Measurements from ENCODE around the gene ADCY1.
"Not testable (repeated sequence)": the region's sequence is repeated elsewhere in the genome, so short reads cannot be mapped to it uniquely, and the experiment has no call there.

The ADCY1 gene

DNA sequence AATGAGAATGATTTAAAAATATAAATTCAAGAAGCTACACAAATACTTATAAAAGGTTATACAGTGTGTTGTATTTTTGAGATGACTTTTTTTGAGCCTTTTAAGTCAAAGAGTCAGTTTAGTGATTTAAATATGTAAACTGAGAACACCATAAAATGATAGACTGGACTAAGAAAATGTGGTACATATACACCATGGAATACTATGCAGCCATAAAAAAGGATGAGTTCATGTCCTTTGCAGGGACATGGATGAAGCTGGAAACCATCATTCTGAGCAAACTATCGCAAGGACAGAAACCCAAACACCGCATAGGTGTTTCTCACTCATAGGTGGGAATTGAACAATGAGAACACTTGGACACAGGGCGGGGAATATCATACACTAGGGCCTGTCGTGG, 182.2 kb downstream of the ADCY1 start:
- H3K27me3 ChIP-seq (replicated peaks; ENCODE audit: insufficient read depth, low read length); H3K36me3 ChIP-seq (replicated peaks; ENCODE audit: insufficient read depth, low read length); H3K4me2 ChIP-seq (ENCODE audit: low read depth, low read length); H3K79me2 ChIP-seq (ENCODE audit: low read length); H4K20me1 ChIP-seq (ENCODE audit: insufficient read depth, low read length); H3K9me2 ChIP-seq (replicated peaks; ENCODE audit: insufficient read depth, low read length); H3K9ac ChIP-seq (ENCODE audit: low read length); H2AFZ ChIP-seq (ENCODE audit: low read length); H3K4me1 ChIP-seq (ENCODE audit: low read length); H3F3A ChIP-seq (ENCODE audit: insufficient read depth, low read length); H3K27ac ChIP-seq (ENCODE audit: low read length); H3K4me3 ChIP-seq (ENCODE audit: low read length); H3K9me3 ChIP-seq (replicated peaks; ENCODE audit: insufficient read depth, low read length); DNase-seq: not testable (repeated sequence)

DNA sequence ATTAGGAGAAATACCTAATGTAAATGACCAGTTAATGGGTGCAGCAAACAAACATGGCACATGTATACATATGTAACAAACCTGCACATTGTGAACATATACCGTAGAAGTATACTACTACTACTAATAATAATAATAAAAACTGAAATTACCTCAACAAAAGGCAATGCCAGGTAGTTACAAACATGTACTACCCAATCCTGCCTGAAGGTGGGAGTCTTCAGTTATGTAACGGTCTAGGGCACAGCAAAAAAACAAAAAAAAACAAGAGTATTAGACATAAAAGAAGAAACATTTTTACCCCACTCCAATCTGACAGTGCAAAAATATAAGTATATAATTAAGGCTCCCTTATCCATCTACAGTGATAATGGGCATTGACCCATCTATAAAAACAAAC, 182.6 kb downstream of the ADCY1 start:
- H3K79me2 ChIP-seq (ENCODE audit: low read length); H3F3A ChIP-seq (ENCODE audit: insufficient read depth, low read length); H3K4me2 ChIP-seq (ENCODE audit: low read depth, low read length); H3K27me3 ChIP-seq (replicated peaks; ENCODE audit: insufficient read depth, low read length); H4K20me1 ChIP-seq (ENCODE audit: insufficient read depth, low read length); H3K9ac ChIP-seq (ENCODE audit: low read length); H2AFZ ChIP-seq (ENCODE audit: low read length); H3K9me3 ChIP-seq (replicated peaks; ENCODE audit: insufficient read depth, low read length); H3K4me3 ChIP-seq (ENCODE audit: low read length); H3K4me1 ChIP-seq (ENCODE audit: low read length); H3K27ac ChIP-seq (ENCODE audit: low read length); H3K9me2 ChIP-seq (replicated peaks; ENCODE audit: insufficient read depth, low read length); H3K36me3 ChIP-seq (replicated peaks; ENCODE audit: insufficient read depth, low read length): not testable (repeated sequence)
- TF ChIP-seq, protein P1, sequence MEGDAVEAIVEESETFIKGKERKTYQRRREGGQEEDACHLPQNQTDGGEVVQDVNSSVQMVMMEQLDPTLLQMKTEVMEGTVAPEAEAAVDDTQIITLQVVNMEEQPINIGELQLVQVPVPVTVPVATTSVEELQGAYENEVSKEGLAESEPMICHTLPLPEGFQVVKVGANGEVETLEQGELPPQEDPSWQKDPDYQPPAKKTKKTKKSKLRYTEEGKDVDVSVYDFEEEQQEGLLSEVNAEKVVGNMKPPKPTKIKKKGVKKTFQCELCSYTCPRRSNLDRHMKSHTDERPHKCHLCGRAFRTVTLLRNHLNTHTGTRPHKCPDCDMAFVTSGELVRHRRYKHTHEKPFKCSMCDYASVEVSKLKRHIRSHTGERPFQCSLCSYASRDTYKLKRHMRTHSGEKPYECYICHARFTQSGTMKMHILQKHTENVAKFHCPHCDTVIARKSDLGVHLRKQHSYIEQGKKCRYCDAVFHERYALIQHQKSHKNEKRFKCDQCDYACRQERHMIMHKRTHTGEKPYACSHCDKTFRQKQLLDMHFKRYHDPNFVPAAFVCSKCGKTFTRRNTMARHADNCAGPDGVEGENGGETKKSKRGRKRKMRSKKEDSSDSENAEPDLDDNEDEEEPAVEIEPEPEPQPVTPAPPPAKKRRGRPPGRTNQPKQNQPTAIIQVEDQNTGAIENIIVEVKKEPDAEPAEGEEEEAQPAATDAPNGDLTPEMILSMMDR (IDR thresholded peaks at IDR 0.05; ENCODE audit: low read length), result peak; percentile 30
- DNase-seq, result peak; percentile 21

DNA sequence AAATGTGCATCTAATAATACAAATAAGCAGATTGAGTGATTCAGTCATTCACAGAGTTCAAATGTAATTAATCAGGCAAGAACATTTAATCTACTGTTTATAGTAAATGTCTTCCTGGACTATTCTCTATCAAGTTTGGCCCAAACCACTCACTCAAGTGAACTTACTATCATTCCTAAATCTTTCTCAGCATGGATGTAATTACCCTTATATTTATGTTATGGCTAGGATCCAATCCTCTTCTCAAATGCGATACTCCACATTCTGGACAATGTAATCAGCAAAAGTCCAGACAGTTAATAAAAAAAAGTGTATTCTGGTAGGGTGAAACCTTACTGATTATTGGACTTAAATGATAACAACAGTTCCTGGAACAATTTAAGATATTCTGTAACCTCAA, 185.3 kb downstream of the ADCY1 start:
- not testable (repeated sequence) for H3K9me3 ChIP-seq (replicated peaks; ENCODE audit: insufficient read depth, low read length); H3K79me2 ChIP-seq (ENCODE audit: low read length); H3K9ac ChIP-seq (ENCODE audit: low read length); H3K4me3 ChIP-seq (ENCODE audit: low read length); DNase-seq; H3K4me2 ChIP-seq (ENCODE audit: low read depth, low read length); H2AFZ ChIP-seq (ENCODE audit: low read length); H3K9me2 ChIP-seq (replicated peaks; ENCODE audit: insufficient read depth, low read length); H4K20me1 ChIP-seq (ENCODE audit: insufficient read depth, low read length); H3F3A ChIP-seq (ENCODE audit: insufficient read depth, low read length); H3K36me3 ChIP-seq (replicated peaks; ENCODE audit: insufficient read depth, low read length); H3K4me1 ChIP-seq (ENCODE audit: low read length); H3K27ac ChIP-seq (ENCODE audit: low read length); H3K27me3 ChIP-seq (replicated peaks; ENCODE audit: insufficient read depth, low read length)

DNA sequence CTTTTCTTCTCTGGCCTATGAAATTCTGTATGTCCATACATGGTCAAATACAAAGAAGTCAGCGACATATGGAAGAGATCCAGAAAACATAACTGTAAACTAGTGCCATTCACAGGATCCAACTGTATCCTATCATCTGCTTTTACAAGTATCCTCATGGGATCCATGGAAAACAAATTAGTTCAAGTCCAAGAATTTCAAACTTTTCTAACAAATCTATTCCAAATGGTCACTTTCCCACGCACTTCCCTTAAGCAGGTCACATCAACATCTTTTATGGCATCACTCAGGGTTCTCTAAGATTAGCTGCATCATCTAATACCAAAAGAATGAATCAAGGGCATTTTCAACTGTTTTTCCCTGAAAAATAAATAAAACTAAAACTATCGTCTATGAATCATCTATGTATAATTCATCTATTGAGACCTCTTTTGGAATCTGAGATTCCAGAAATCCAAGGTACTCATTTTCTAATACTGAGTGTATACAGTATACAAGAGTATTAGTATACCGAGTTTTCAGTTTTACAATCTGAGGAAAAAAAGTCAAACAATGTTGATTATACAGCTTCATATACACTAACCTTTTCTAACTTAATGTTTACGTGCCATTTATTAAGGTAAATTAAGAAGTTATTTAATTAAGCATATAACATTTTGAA, 187.5 kb downstream of the ADCY1 start:
- H3F3A ChIP-seq (ENCODE audit: insufficient read depth, low read length); H4K20me1 ChIP-seq (ENCODE audit: insufficient read depth, low read length); H3K27ac ChIP-seq (ENCODE audit: low read length); DNase-seq; H3K79me2 ChIP-seq (ENCODE audit: low read length); H3K9me3 ChIP-seq (replicated peaks; ENCODE audit: insufficient read depth, low read length); H3K9me2 ChIP-seq (replicated peaks; ENCODE audit: insufficient read depth, low read length); H2AFZ ChIP-seq (ENCODE audit: low read length); H3K9ac ChIP-seq (ENCODE audit: low read length); H3K4me2 ChIP-seq (ENCODE audit: low read depth, low read length); H3K4me1 ChIP-seq (ENCODE audit: low read length); H3K27me3 ChIP-seq (replicated peaks; ENCODE audit: insufficient read depth, low read length); H3K4me3 ChIP-seq (ENCODE audit: low read length); H3K36me3 ChIP-seq (replicated peaks; ENCODE audit: insufficient read depth, low read length): not testable (repeated sequence)

DNA sequence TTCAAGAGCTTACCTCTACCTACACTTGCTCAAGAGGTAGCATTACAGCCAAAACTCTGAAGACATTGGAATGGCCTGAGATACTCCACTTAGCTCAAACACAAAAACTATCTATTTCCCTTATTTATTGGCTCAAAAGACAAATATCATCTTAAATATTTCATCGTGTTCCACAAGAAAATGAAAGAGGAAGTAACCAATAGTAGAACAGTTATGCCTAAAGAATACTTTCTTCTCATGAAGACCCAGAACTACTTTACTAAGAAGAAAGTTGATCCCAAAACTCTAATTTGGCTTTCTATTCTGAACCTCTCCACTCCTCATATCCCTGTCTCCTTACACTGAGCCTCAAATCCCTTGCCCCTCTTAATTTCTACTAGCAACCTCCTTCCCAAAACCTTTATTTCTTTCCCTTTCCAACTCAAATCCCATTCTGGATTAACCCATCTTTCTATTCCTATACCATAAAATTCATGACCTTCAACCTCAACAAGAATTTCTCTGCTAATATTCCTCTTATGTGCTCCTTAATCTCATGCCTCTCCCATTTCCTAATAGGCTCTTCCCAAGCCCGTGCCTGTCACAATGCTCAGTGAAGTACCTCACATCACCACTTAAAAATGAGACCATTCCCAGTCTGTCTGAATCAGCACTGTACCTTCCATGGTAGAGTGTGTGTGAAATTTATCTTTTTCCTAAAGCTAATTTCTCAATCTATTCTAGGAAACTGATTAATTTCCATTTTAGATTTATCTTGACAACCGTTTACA, 188.2 kb downstream of the ADCY1 start:
- H2AFZ ChIP-seq (ENCODE audit: low read length), result not testable (repeated sequence)

DNA sequence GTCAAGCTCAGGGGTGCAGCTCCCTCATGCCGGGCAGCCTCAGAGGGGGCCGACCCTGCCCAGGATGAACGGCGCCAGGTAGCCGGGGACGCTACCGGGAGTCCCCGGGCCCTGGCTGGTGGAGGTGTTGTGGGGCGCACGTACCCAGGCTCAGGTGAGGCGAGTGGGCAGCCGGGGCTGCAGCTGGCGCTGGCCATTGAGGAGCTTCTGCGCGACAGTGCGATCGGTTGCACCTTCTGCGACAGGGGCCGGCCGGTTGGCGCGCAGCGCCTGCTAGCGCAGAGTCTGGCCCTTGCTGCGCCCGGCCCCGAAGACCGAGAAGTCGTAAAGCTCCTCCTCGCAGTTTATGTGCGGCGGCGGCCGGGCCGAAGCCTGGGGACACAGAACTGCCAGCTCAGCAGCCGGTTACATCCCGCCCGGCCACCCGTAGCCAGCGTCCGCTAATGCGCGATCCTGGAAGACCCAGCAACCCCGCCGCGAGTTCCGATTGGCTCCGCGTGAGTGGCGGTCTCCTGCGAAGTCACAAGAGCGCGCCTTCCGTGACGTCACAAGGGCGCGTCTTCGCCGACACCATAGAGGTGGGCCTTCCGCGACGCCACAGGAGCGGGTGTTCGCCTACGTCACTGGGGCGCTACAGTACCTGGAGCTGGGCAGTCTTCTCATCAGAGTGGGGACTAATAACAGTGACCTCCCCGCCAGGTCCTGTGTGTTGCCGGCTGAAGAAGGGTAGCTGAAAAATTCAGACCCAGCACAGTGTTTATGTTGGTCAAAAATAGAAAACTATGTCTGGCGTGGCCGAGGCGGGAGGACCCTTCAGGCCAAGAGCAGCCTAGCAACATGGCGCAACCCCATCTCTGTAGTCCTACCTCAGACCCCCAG, 194.6 kb downstream of the ADCY1 start:
- not testable (repeated sequence) for H3K27me3 ChIP-seq (replicated peaks; ENCODE audit: insufficient read depth, low read length); H3K36me3 ChIP-seq (replicated peaks; ENCODE audit: insufficient read depth, low read length); H3K9me2 ChIP-seq (replicated peaks; ENCODE audit: insufficient read depth, low read length); H3F3A ChIP-seq (ENCODE audit: insufficient read depth, low read length); H3K9me3 ChIP-seq (replicated peaks; ENCODE audit: insufficient read depth, low read length); H4K20me1 ChIP-seq (ENCODE audit: insufficient read depth, low read length); H3K4me1 ChIP-seq (ENCODE audit: low read length)
- peaks cover 11% of the 10 kb centered on the region for H3K79me2 ChIP-seq (ENCODE audit: low read length)
- peak overlapping the region; percentile 82 for H3K9ac ChIP-seq (ENCODE audit: low read length)
- peak overlapping the region; percentile 73 for H2AFZ ChIP-seq (ENCODE audit: low read length)
- peak overlapping the region; percentile 86 for H3K27ac ChIP-seq (ENCODE audit: low read length)
- H3K4me3 ChIP-seq (ENCODE audit: low read length), result peak overlapping the region; percentile 80
- peak; percentile 99 for DNase-seq
- peak overlapping the region; percentile 54 for H3K4me2 ChIP-seq (ENCODE audit: low read depth, low read length)

More for the DNA sequence above, 188.2 kb downstream of the ADCY1 start:
- H3K36me3 ChIP-seq (replicated peaks; ENCODE audit: insufficient read depth, low read length); H3K27ac ChIP-seq (ENCODE audit: low read length); H3K9me3 ChIP-seq (replicated peaks; ENCODE audit: insufficient read depth, low read length); H3K79me2 ChIP-seq (ENCODE audit: low read length); H3F3A ChIP-seq (ENCODE audit: insufficient read depth, low read length); H3K9me2 ChIP-seq (replicated peaks; ENCODE audit: insufficient read depth, low read length); H3K4me1 ChIP-seq (ENCODE audit: low read length); H3K4me2 ChIP-seq (ENCODE audit: low read depth, low read length); H3K4me3 ChIP-seq (ENCODE audit: low read length); H4K20me1 ChIP-seq (ENCODE audit: insufficient read depth, low read length); H3K27me3 ChIP-seq (replicated peaks; ENCODE audit: insufficient read depth, low read length); H3K9ac ChIP-seq (ENCODE audit: low read length); DNase-seq: not testable (repeated sequence)

DNA sequence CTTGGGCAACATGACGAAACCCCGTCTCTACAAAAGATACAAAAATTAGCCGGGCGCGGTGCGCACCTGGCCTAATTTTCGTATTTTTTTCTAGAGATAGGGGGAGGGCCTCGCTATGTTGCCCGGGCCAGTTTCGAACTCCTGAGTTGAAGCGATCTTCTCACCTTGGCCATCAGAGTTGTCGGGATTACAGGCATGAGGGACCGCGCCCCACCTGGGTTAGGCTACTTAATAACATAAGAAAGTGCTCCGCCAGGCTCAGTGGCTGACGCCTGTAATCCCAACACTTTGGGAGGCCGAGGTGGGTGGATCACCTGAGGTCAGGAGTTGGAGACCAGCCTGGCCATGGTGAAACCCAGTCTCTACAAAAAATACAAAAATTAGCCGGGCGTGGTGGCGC, 195.5 kb downstream of the ADCY1 start:
- H3K27me3 ChIP-seq (replicated peaks; ENCODE audit: insufficient read depth, low read length); H4K20me1 ChIP-seq (ENCODE audit: insufficient read depth, low read length); H3F3A ChIP-seq (ENCODE audit: insufficient read depth, low read length); H3K9me3 ChIP-seq (replicated peaks; ENCODE audit: insufficient read depth, low read length); H3K4me1 ChIP-seq (ENCODE audit: low read length); H3K36me3 ChIP-seq (replicated peaks; ENCODE audit: insufficient read depth, low read length); H3K9me2 ChIP-seq (replicated peaks; ENCODE audit: insufficient read depth, low read length); H2AFZ ChIP-seq (ENCODE audit: low read length); DNase-seq: not testable (repeated sequence)
- Histone ChIP-seq H3K79me2 (ENCODE audit: low read length) (peaks cover 11% of the 10 kb centered on the region), H3K9ac (ENCODE audit: low read length) (peak overlapping the region; percentile 82; the same call in 1 of the 2 replicates), H3K4me2 (ENCODE audit: low read depth, low read length) (peak overlapping the region; percentile 54; the same call in 1 of the 2 replicates), H3K4me3 (ENCODE audit: low read length) (peak overlapping the region; percentile 80; the same call in 1 of the 2 replicates), H3K27ac (ENCODE audit: low read length) (peak overlapping the region; percentile 86; the same call in 1 of the 2 replicates)
